Astrocyte (in vitro differentiated cells and primary cell): ENCODE data around the gene DNPH1.

Experiments
- CTCF ChIP-seq: IDR thresholded peaks from 2 replicates; pipeline ENCODE4 v1.5.1; 2011; ENCODE audit warnings: low read depth, mild to moderate bottlenecking, inconsistent platforms, low read length, moderate library complexity; ENCODE audit not compliant: insufficient read depth
- EZH2 ChIP-seq: IDR thresholded peaks from 2 replicates; pipeline ENCODE4 v1.6.1; 2012; ENCODE audit warnings: mild to moderate bottlenecking, low read length, inconsistent platforms; ENCODE audit not compliant: insufficient read depth

- TF ChIP-seq EZH2, result no peak
- TF ChIP-seq CTCF, result no peak
These were observed 26.2 kb upstream of the DNPH1 start for GRCh38 chr6:43255408-43256054.
